HG03280 (cell line): ENCODE results near the gene PPP1R1B.

Experiments
- ATAC-seq: cut with Tn5 transposase; IDR thresholded peaks from one replicate; pipeline ENCODE4 v1.9.1; 2021; ENCODE audit warnings: mild to moderate bottlenecking, moderate library complexity; ENCODE audit not compliant: unreplicated experiment

Gene PPP1R1B

GRCh38 chr17:39666231-39666600 lies 39.5 kb downstream of the PPP1R1B start:
- no peak for ATAC-seq

GRCh38 chr17:39666601-39667261 lies 40.0 kb downstream of the PPP1R1B start:
- ATAC-seq = no peak

GRCh38 chr17:39667262-39667944 lies 40.7 kb downstream of the PPP1R1B start:
- ATAC-seq = no peak

GRCh38 chr17:39667945-39668924 lies 41.5 kb downstream of the PPP1R1B start, which contains the start of gene PNMT:
Gene PNMT, plus strand, starts transcription at chr17:39668453. Its CDS starts 23 bp downstream, at chr17:39668476.
- no peak for ATAC-seq

- no peak for ATAC-seq
These were observed 43.4 kb downstream of the PPP1R1B start for GRCh38 chr17:39669897-39670735.

- no peak for ATAC-seq
These were observed 44.0 kb downstream of the PPP1R1B start for GRCh38 chr17:39670746-39671145.

GRCh38 chr17:39671651-39672521 lies 45.1 kb downstream of the PPP1R1B start:
- ATAC-seq = no peak

GRCh38 chr17:39672522-39673334 lies 46.0 kb downstream of the PPP1R1B start:
- no peak for ATAC-seq

- ATAC-seq = no peak
These were observed 46.8 kb downstream of the PPP1R1B start for GRCh38 chr17:39673335-39674081.

- no peak for ATAC-seq
These were observed 47.4 kb downstream of the PPP1R1B start for GRCh38 chr17:39674179-39674578.

GRCh38 chr17:39674702-39675389 lies 48.1 kb downstream of the PPP1R1B start:
- no peak for ATAC-seq

- ATAC-seq = no peak
These were observed 48.8 kb downstream of the PPP1R1B start for GRCh38 chr17:39675390-39676082.

- ATAC-seq = no peak
These were observed 49.6 kb downstream of the PPP1R1B start for GRCh38 chr17:39676198-39676819.

GRCh38 chr17:39677072-39677471 lies 50.3 kb downstream of the PPP1R1B start:
- no peak for ATAC-seq

GRCh38 chr17:39677542-39678339 lies 51.0 kb downstream of the PPP1R1B start:
- ATAC-seq = no peak
